AG04450 (cell line): Measurements from ENCODE around the gene ABR. TPM values are rescaled to one million over a fixed set of nuclear protein-coding genes. Genes with fewer than 3 reads are reported as not detected.
A peak's percentile ranks its signal among the peaks of the same experiment; 100 is the strongest.

ENCODE experiments used
- CTCF ChIA-PET: fragments of 300-600, 350-600 bp; formaldehyde crosslinking; extraction: SDS; loops from one replicate; lab custom pipeline; 2022; ENCODE audit warnings: antibody characterized with exemption, inconsistent platforms; lab: Charles Lee
- POLR2A ChIA-PET: fragments of 350-600 bp; formaldehyde crosslinking; extraction: SDS; loops from one replicate; lab custom pipeline; 2021; ENCODE audit warnings: antibody characterized with exemption, inconsistent platforms; lab: Yijun Ruan, JAX
- DNase-seq: peaks from one replicate; pipeline ENCODE4 v3.0.0-alpha.2; 2011; ENCODE audit warnings: low read depth, low spot score
- H3K27ac ChIP-seq: one replicate; pipeline ENCODE4 v1.5.1; 2012; ENCODE audit warnings: low read depth, low read length, control low read depth
- H3K27me3 ChIP-seq: one replicate; pipeline ENCODE4 v1.6.0; 2012; ENCODE audit warnings: low read length; ENCODE audit not compliant: control insufficient read depth, insufficient read depth
- H3K4me3 ChIP-seq: 2 replicates; pipeline ENCODE4 v1.5.1; 2011; ENCODE audit warnings: mild to moderate bottlenecking, low read depth, low read length, control low read depth
- H3K9me3 ChIP-seq: 2 replicates; pipeline ENCODE4 v1.5.1; 2012; ENCODE audit warnings: low read length; ENCODE audit not compliant: control insufficient read depth, insufficient read depth
- CTCF ChIP-seq: IDR thresholded peaks from 2 replicates; pipeline ENCODE4 v1.5.1; 2011; ENCODE audit warnings: low read depth, low read length, control low read depth, inconsistent platforms
- polyA plus RNA-seq: library from polyadenylated mRNA; depleted of rRNA; stranded (reverse); fragments of >200 nt; gene quantifications from 2 replicates; pipeline ENCODE4 v1.2.3, GENCODE V29; 2011

ABR gene
- polyA plus RNA-seq, 1 experiment, result 64.3 TPM

GRCh38 chr17:965311-965989 lies 214.3 kb downstream of the ABR start:
- Histone ChIP-seq H3K27ac (peak overlapping the region; percentile 34), H3K4me3 (no peak overlapping the region), H3K9me3 (no peaks in the 10 kb centered on the region), H3K27me3 (no peaks in the 10 kb centered on the region)
- POLR2A ChIA-PET, result interaction anchor here (0.7 to 1.5 kb wide), 3 partner anchors 11 to 178 kb away, joined by 3 to 8 read pairs (median 4); no protein-coding TSS in a partner anchor
- no peak for DNase-seq
- CTCF ChIA-PET, result interaction anchor here (1.2 to 1.4 kb wide), 2 partner anchors 31 to 91 kb away, joined by 3 to 5 read pairs; partner anchors contain the start of gene TIMM22
- no peak for TF ChIP-seq CTCF

- Histone ChIP-seq H3K9me3 (no peaks in the 10 kb centered on the region), H3K27ac (peak overlapping the region; percentile 31), H3K4me3 (no peak overlapping the region; the same call in 1 of the 2 replicates), H3K27me3 (no peaks in the 10 kb centered on the region)
- DNase-seq, result no peak
- POLR2A ChIA-PET, result interaction anchor here (1.4 to 1.5 kb wide), 2 partner anchors 10 to 32 kb away, joined by 3 to 8 read pairs; no protein-coding TSS in a partner anchor
- no peak for TF ChIP-seq CTCF
- CTCF ChIA-PET, result interaction anchor here (1.2 to 1.4 kb wide), 2 partner anchors 32 to 92 kb away, joined by 3 to 5 read pairs; partner anchors contain the start of gene TIMM22
Observed at GRCh38 chr17:964876-965275, 214.9 kb downstream of the ABR start.

GRCh38 chr17:962670-963069 lies 217.1 kb downstream of the ABR start:
- CTCF ChIA-PET, result no interaction called here
- POLR2A ChIA-PET, result no interaction called here
- Histone ChIP-seq H3K4me3 (no peak overlapping the region), H3K9me3 (no peaks in the 10 kb centered on the region; the same call in 1 of the 2 replicates), H3K27me3 (no peaks in the 10 kb centered on the region), H3K27ac (no peak overlapping the region)
- no peak for TF ChIP-seq CTCF
- no peak for DNase-seq

- POLR2A ChIA-PET, result no interaction called here
- no peaks in the 10 kb centered on the region for H3K27me3 ChIP-seq
- TF ChIP-seq CTCF, result no peak
Observed at GRCh38 chr17:962166-962565, 217.6 kb downstream of the ABR start.

More at GRCh38 chr17:962166-962565, 217.6 kb downstream of the ABR start:
- Histone ChIP-seq H3K27ac (no peak overlapping the region), H3K4me3 (no peak overlapping the region), H3K9me3 (no peaks in the 10 kb centered on the region; the same call in 1 of the 2 replicates)
- no peak for DNase-seq
- CTCF ChIA-PET, result no interaction called here
